Spleen (tissue), 11 donors: ENCODE measurements around the gene NF2. TPM values are rescaled to one million over a fixed set of nuclear protein-coding genes. Genes with fewer than 3 reads are reported as not detected.
A peak's percentile ranks its signal among the peaks of the same experiment; 100 is the strongest.

Source experiments
- DNase-seq: peaks from one replicate; pipeline ENCODE4 v3.0.0-alpha.2; 2020
- H3K27ac ChIP-seq, 8 donors: fragments of 200-600 bp; sonication (generic) in 7 of 8; 1 replicate in 4 of 8; 2 replicates in 4 of 8; pipeline versions ENCODE4 v1.5.0 to v1.8.0; 2016 to 2021; ENCODE audit warnings: inconsistent platforms in 4 of 8, mild to moderate bottlenecking in 4 of 8, moderate library complexity in 1 of 8
- H3K27me3 ChIP-seq, 7 donors: fragments of 200-600 bp; sonication (generic) in 6 of 7; replicated peaks in 1 of 7; 1 replicate in 4 of 7; 2 replicates in 3 of 7; pipeline versions ENCODE4 v1.5.0 to v1.8.0; 2016 to 2021; ENCODE audit warnings: inconsistent platforms in 3 of 7, mild to moderate bottlenecking in 1 of 7
- H3K36me3 ChIP-seq, 6 donors: fragments of 200-600 bp; sonication (generic) in 5 of 6; 1 replicate in 4 of 6; 2 replicates in 2 of 6; pipeline versions ENCODE4 v1.5.0 to v1.8.0; 2016 to 2021; ENCODE audit warnings: inconsistent platforms in 2 of 6
- H3K4me1 ChIP-seq, 6 donors: fragments of 200-600 bp; sonication (generic) in 5 of 6; 1 replicate in 3 of 6; 2 replicates in 3 of 6; pipeline versions ENCODE4 v1.5.0 to v1.8.0; 2016 to 2021; ENCODE audit warnings: inconsistent platforms in 3 of 6
- H3K4me3 ChIP-seq, 8 donors: fragments of 200-600 bp; sonication (generic) in 7 of 8; 1 replicate in 4 of 8; 2 replicates in 4 of 8; pipeline versions ENCODE4 v1.5.0 to v1.8.0; 2016 to 2021; ENCODE audit warnings: inconsistent platforms in 4 of 8, mild to moderate bottlenecking in 4 of 8, moderate library complexity in 2 of 8
- H3K9me3 ChIP-seq, 8 donors: fragments of 200-600 bp; sonication (generic) in 7 of 8; 1 replicate in 4 of 8; 2 replicates in 4 of 8; pipeline versions ENCODE4 v1.5.0 to v1.8.0; 2016 to 2021; ENCODE audit warnings: inconsistent platforms in 4 of 8
- POLR2A ChIP-seq, 3 donors: fragments of 450-650 bp; IDR thresholded peaks; one replicate each; pipeline ENCODE4 v1.5.1; 2017; ENCODE audit warnings: antibody characterized with exemption in 3 of 3, mild to moderate bottlenecking in 1 of 3
- POLR2AphosphoS5 ChIP-seq, 3 donors: sonication (generic); formaldehyde crosslinking; IDR thresholded peaks; one replicate each; pipeline ENCODE4 v1.5.1; 2017; ENCODE audit warnings: antibody characterized with exemption in 3 of 3
- WGBS, 5 donors: extraction: QIAGEN DNeasy Blood & Tissue Kit in 3 of 5; methylation state at CpG; one replicate each; pipeline versions ENCODE4 v1.1.5 to v1.1.7; 2013 to 2018; 5-methylcytosine and 5-hydroxymethylcytosine counted together
- intact Hi-C: fragments of 100-400 bp; cut with DNase I; formaldehyde crosslinking; loops from one replicate; pipeline ENCODE4 v1.15.0; 2023; ENCODE audit warnings: low total_unique reads
- polyA plus RNA-seq, 3 donors: library from polyadenylated mRNA; stranded (reverse); fragments of 200-250 nt; gene quantifications; one replicate each; pipeline ENCODE4 v1.2.1, GENCODE V29; 2013
- total RNA-seq, 7 donors: library from RNA; depleted of rRNA in 3 of 7; stranded (reverse); fragments of >200 nt in 3 of 7; fragmentation: NEBNext Ultra II Directional in 4 of 7; extraction: Animal tissue kit (Norgen Biotek cat#: 25700) in 4 of 7; gene quantifications; one replicate each; pipeline versions ENCODE4 v1.1.0 to v1.2.1, GENCODE V29; 2016 to 2021
- TF ChIP-seq, protein P1 (sequence below), 11 experiments: fragments of 200-600 bp in 7 of 11; fragments of 450-650 bp in 4 of 11; sonication (generic) in 4 of 11; IDR thresholded peaks in 8 of 11; conservative IDR thresholded peaks in 3 of 11; 1 replicate in 7 of 11; 2 replicates in 4 of 11; pipeline versions ENCODE4 v1.4.0 to v1.8.0; 2016 to 2021; ENCODE audit warnings: antibody characterized with exemption in 11 of 11, inconsistent platforms in 4 of 11, mild to moderate bottlenecking in 1 of 11
- donor health status: healthy with polysubstance abuse.
- donor health status: DM: no; HTN: no; CAD: no; lungs with moderate emphysema.
- donor health status: DM: no; HTN: no; CAD: no.
- donor health status: Bipolar disorder and iron deficiency.
- donor health status: healthy.
- donor health status: DM: no; HTN: no; CAD: no.
- donor health status: DM: yes; HTN: yes; CAD: no.

Gene NF2
- total and polyA plus RNA-seq, 10 donors, result 3.9 to 42.9 (median 31.4) TPM

GRCh38 chr22:29718949-29719898, 115.8 kb downstream of the NF2 start:
- peak overlapping the region in 1 of 8 donors; percentile 58 for H3K4me3 ChIP-seq
- intact Hi-C loops, result no loop called here
- DNase-seq, result no peak
- TF ChIP-seq POLR2AphosphoS5 (IDR thresholded peaks at IDR 0.05), result no peak
- TF ChIP-seq, protein P1, sequence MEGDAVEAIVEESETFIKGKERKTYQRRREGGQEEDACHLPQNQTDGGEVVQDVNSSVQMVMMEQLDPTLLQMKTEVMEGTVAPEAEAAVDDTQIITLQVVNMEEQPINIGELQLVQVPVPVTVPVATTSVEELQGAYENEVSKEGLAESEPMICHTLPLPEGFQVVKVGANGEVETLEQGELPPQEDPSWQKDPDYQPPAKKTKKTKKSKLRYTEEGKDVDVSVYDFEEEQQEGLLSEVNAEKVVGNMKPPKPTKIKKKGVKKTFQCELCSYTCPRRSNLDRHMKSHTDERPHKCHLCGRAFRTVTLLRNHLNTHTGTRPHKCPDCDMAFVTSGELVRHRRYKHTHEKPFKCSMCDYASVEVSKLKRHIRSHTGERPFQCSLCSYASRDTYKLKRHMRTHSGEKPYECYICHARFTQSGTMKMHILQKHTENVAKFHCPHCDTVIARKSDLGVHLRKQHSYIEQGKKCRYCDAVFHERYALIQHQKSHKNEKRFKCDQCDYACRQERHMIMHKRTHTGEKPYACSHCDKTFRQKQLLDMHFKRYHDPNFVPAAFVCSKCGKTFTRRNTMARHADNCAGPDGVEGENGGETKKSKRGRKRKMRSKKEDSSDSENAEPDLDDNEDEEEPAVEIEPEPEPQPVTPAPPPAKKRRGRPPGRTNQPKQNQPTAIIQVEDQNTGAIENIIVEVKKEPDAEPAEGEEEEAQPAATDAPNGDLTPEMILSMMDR (IDR thresholded peaks at IDR 0.05 in 8 of 11, conservative IDR thresholded peaks at IDR 0.05 in 3 of 11), result no peak
- TF ChIP-seq POLR2A (IDR thresholded peaks at IDR 0.05), result no peak
- H3K27me3 ChIP-seq, result peaks cover 0 to 96% (median 35%) of the 10 kb centered on the region in 7 donors
- no peak overlapping the region for H3K27ac ChIP-seq
- WGBS, 5 donors, result 45 to 53% (median 47%) methylated on average over 13 to 24 of the region's 24 CpGs
- no peaks in the 10 kb centered on the region for H3K9me3 ChIP-seq
- peaks cover 0 to 19% (median 12%) of the 10 kb centered on the region in 6 donors for H3K4me1 ChIP-seq
- no peaks in the 10 kb centered on the region for H3K36me3 ChIP-seq

GRCh38 chr22:29719899-29720645, 116.6 kb downstream of the NF2 start, which contains the start of gene CABP7:
CABP7 (plus strand) TSS chr22:29720003; CDS start chr22:29720425, 422 bp downstream.
- Histone ChIP-seq H3K4me3 (peak within 1 kb of the TSS in 4 of 8 donors; percentile 6 to 58 (median 16)), H3K36me3 (no peaks in the 10 kb centered on the region), H3K4me1 (peaks cover 0 to 19% (median 12%) of the 10 kb centered on the region in 6 donors), H3K9me3 (no peaks in the 10 kb centered on the region), H3K27ac (no peak within 1 kb of the TSS), H3K27me3 (peaks cover 0 to 91% (median 35%) of the 10 kb centered on the region in 7 donors)
- intact Hi-C loops, result no loop called here
- no peak for DNase-seq
- TF ChIP-seq POLR2A (IDR thresholded peaks at IDR 0.05) (no peak), POLR2AphosphoS5 (IDR thresholded peaks at IDR 0.05) (no peak)
- TF ChIP-seq, protein P1 (IDR thresholded peaks at IDR 0.05 in 8 of 11, conservative IDR thresholded peaks at IDR 0.05 in 3 of 11), result no peak
- 1 to 4% (median 1%) methylated on average over 30 to 114 of the region's 115 CpGs for WGBS, 5 donors

DNA sequence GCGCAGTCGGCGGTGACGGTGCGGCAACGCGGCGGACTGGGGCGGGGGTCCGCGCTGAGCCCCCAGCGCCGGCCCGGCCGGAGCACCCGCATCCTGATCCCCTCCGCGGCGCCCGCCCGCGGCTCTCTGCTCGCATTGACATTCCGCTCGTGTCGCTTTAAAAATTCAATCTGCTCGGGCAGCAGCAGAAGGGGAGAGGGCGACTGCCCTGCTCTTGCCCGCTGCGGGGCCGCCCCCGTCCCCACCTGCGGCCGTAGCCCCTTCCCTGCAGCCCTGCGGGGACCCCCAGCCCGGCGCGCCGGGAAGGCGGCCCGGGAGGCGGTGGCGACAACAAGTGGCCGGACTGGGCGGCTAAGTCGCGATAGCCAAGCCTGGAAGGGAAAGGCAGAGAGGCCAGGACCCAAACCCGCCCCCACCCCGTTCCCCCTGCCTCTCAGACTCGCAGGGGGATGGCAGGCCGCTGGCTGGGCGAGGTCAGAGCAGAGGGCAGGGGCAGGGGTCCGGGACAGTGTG, 117.4 kb downstream of the NF2 start:
- 8 to 12% (median 9%) methylated on average over 9 to 53 of the region's 53 CpGs for WGBS, 5 donors
- intact Hi-C loops, result no loop called here
- peaks cover 0 to 83% (median 35%) of the 10 kb centered on the region in 7 donors for H3K27me3 ChIP-seq
- TF ChIP-seq, protein P1 (IDR thresholded peaks at IDR 0.05 in 8 of 11, conservative IDR thresholded peaks at IDR 0.05 in 3 of 11), result peak in 1 of 11 experiments; percentile 14
- no peak for TF ChIP-seq POLR2AphosphoS5 (IDR thresholded peaks at IDR 0.05)
- peak overlapping the region in 3 of 8 donors; percentile 15 to 58 (median 16) for H3K4me3 ChIP-seq
- DNase-seq, result no peak
- no peaks in the 10 kb centered on the region for H3K9me3 ChIP-seq
- no peaks in the 10 kb centered on the region for H3K36me3 ChIP-seq
- no peak overlapping the region for H3K27ac ChIP-seq
- H3K4me1 ChIP-seq, result peaks cover 0 to 19% (median 12%) of the 10 kb centered on the region in 6 donors
